OCI-LY7 (cell line): ENCODE results near the gene RAD51B. TPM values are rescaled to one million over a fixed set of nuclear protein-coding genes. Genes with fewer than 3 reads are reported as not detected.

Source experiments
- BruUV-seq: library from RNA; stranded (reverse); fragments of 400-500 nt; replicated peaks from 2 replicates; lab custom pipeline; 2021; lab: Mats Ljungman, UMichigan
- CTCF ChIA-PET: fragments of 300-600 bp; sonication (Branson Sonifier 250); formaldehyde crosslinking; loops from one replicate; lab custom pipeline; 2022; ENCODE audit warnings: antibody characterized with exemption; ENCODE audit not compliant: unreplicated experiment; lab: Charles Lee
- POLR2A ChIA-PET: fragments of 300-600 bp; sonication (Branson Sonifier 250); formaldehyde crosslinking; loops from one replicate; lab custom pipeline; 2022; ENCODE audit warnings: antibody characterized with exemption; lab: Charles Lee
- DNase-seq: peaks from one replicate; pipeline ENCODE4 v3.0.0-alpha.2; 2015; ENCODE audit warnings: low spot score
- H2AFZ ChIP-seq: fragments of 200-600 bp; sonication (generic), shearing (Covaris generic); 2 replicates; pipeline ENCODE4 v1.6.1; 2014; ENCODE audit warnings: mild to moderate bottlenecking, antibody characterized with exemption, low read length, moderate library complexity
- H3K27ac ChIP-seq: fragments of 200-600 bp; sonication (generic); 2 replicates; pipeline ENCODE4 v1.5.1; 2014; ENCODE audit warnings: mixed run types, low read depth, mild to moderate bottlenecking, moderate library complexity, low read length, inconsistent platforms; ENCODE audit not compliant: poor library complexity, severe bottlenecking
- H3K36me3 ChIP-seq: fragments of 200-600 bp; sonication (generic); 2 replicates; pipeline ENCODE4 v1.6.1; 2014; ENCODE audit warnings: mild to moderate bottlenecking, antibody characterized with exemption, low read length, moderate library complexity, mixed read lengths; ENCODE audit not compliant: insufficient read depth
- H3K4me1 ChIP-seq: fragments of 200-600 bp; sonication (generic); 2 replicates; pipeline ENCODE4 v1.5.1; 2014; ENCODE audit warnings: mild to moderate bottlenecking, low read length; ENCODE audit not compliant: insufficient read depth, poor library complexity, severe bottlenecking
- H3K4me2 ChIP-seq: fragments of 200-600 bp; sonication (generic); 2 replicates; pipeline ENCODE4 v1.6.1; 2014; ENCODE audit warnings: mild to moderate bottlenecking, low read length
- H3K4me3 ChIP-seq: fragments of 200-600 bp; sonication (generic); 2 replicates; pipeline ENCODE4 v1.5.1; 2014; ENCODE audit warnings: mild to moderate bottlenecking, low read depth, low read length; ENCODE audit not compliant: poor library complexity, severe bottlenecking
- H3K79me2 ChIP-seq: fragments of 200-600 bp; sonication (generic); 2 replicates; pipeline ENCODE4 v1.6.1; 2016; ENCODE audit warnings: low read depth, mild to moderate bottlenecking, low read length, moderate library complexity, mixed read lengths; ENCODE audit not compliant: insufficient read depth
- H3K9me2 ChIP-seq: fragments of 200-600 bp; sonication (generic); 2 replicates; pipeline ENCODE4 v1.6.1; 2016; ENCODE audit warnings: mild to moderate bottlenecking, low read length, mixed read lengths; ENCODE audit not compliant: insufficient read depth
- H3K9me3 ChIP-seq: fragments of 200-600 bp; sonication (generic); 2 replicates; pipeline ENCODE4 v1.6.1; 2014; ENCODE audit warnings: mild to moderate bottlenecking, mixed run types, low read length, mixed read lengths
- H4K20me1 ChIP-seq: fragments of 200-600 bp; sonication (generic); 2 replicates; pipeline ENCODE4 v1.6.1; 2014; ENCODE audit warnings: mild to moderate bottlenecking, antibody characterized with exemption, low read length, moderate library complexity, mixed read lengths; ENCODE audit not compliant: insufficient read depth
- CTCF ChIP-seq: fragments of 200-600 bp; sonication (generic); conservative IDR thresholded peaks from 2 replicates; pipeline ENCODE4 v1.5.1; 2014; ENCODE audit warnings: mild to moderate bottlenecking, antibody characterized with exemption, low read length, moderate library complexity, mixed read lengths
- EZH2phosphoT487 ChIP-seq: fragments of 200-600 bp; sonication (generic); IDR thresholded peaks from 2 replicates; pipeline ENCODE4 v1.6.1; 2018; ENCODE audit warnings: low read depth, borderline replicate concordance, mild to moderate bottlenecking, mixed run types, antibody characterized with exemption, low read length, moderate library complexity, mixed read lengths
- intact Hi-C: fragments of 100-400 bp; cut with micrococcal nuclease; formaldehyde crosslinking; loops from one replicate; pipeline ENCODE4 v1.10.0; 2022; ENCODE audit not compliant: unreplicated experiment
- total RNA-seq, 2 experiments: library from RNA; depleted of rRNA in 1 of 2; stranded (reverse); fragments of >200 nt in 1 of 2; shearing (Covaris generic) in 1 of 2; gene quantifications; 2 replicates each; pipeline ENCODE4 v1.2.3, GENCODE V29; 2014 to 2022

Gene RAD51B
- total RNA-seq, 2 experiments from 2014 or later = 41.4 to 89.9 TPM

GRCh38 chr14:68394764-68395143 is 575.2 kb downstream of the RAD51B start:
- POLR2A ChIA-PET = no interaction called here

GRCh38 chr14:68395604-68396003 is 576.0 kb downstream of the RAD51B start:
- TF ChIP-seq CTCF (no peak), EZH2phosphoT487 (no peak)
- ChIA-PET POLR2A (no interaction called here), CTCF (no interaction called here)
- no peak overlapping the region for H3K27ac ChIP-seq
- no peak for DNase-seq
- no peak overlapping the region for H3K4me2 ChIP-seq
- H4K20me1 ChIP-seq = no peaks in the 10 kb centered on the region
- no TSS peak for BruUV-seq
- H3K4me3 ChIP-seq = no peak overlapping the region
- no peaks in the 10 kb centered on the region for H3K79me2 ChIP-seq
- peaks cover 11% of the 10 kb centered on the region for H3K4me1 ChIP-seq
- intact Hi-C loops = no loop called here
- H3K36me3 ChIP-seq = no peaks in the 10 kb centered on the region
- H3K9me2 ChIP-seq = no peaks in the 10 kb centered on the region
- H3K9me3 ChIP-seq = no peaks in the 10 kb centered on the region
- no peak overlapping the region for H2AFZ ChIP-seq

More at GRCh38 chr14:68394764-68395143, 575.2 kb downstream of the RAD51B start:
- Histone ChIP-seq H3K4me2 (no peak overlapping the region), H3K4me3 (no peak overlapping the region), H3K4me1 (peaks cover 2% of the 10 kb centered on the region), H3K79me2 (no peaks in the 10 kb centered on the region), H4K20me1 (no peaks in the 10 kb centered on the region), H3K9me2 (no peaks in the 10 kb centered on the region), H3K36me3 (no peaks in the 10 kb centered on the region), H3K9me3 (no peaks in the 10 kb centered on the region), H3K27ac (no peak overlapping the region), H2AFZ (no peak overlapping the region)
- TF ChIP-seq CTCF (no peak), EZH2phosphoT487 (no peak)
- intact Hi-C loops = no loop called here
- DNase-seq = no peak
- BruUV-seq = no TSS peak
- CTCF ChIA-PET = no interaction called here

- Histone ChIP-seq H3K36me3 (no peaks in the 10 kb centered on the region), H3K4me2 (no peak overlapping the region), H2AFZ (no peak overlapping the region), H3K4me3 (no peak overlapping the region), H3K27ac (no peak overlapping the region), H3K4me1 (peaks cover 20% of the 10 kb centered on the region), H3K9me3 (no peaks in the 10 kb centered on the region), H3K79me2 (no peaks in the 10 kb centered on the region), H4K20me1 (no peaks in the 10 kb centered on the region), H3K9me2 (no peaks in the 10 kb centered on the region)
- intact Hi-C loops = no loop called here
- CTCF ChIA-PET = no interaction called here
- no peak for DNase-seq
- POLR2A ChIA-PET = no interaction called here
- BruUV-seq = no TSS peak
- TF ChIP-seq EZH2phosphoT487 (no peak), CTCF (no peak)
Measured at GRCh38 chr14:68396461-68396860, 576.9 kb downstream of the RAD51B start.
